ENCODE results near the gene PANK3. TPM values are rescaled to one million over a fixed set of nuclear protein-coding genes. Genes with fewer than 3 reads are reported as not detected.

PANK3 gene
- total and polyA plus RNA-seq, 9 of the 15 experiments (the other 6 are each of a cell fraction or from before 2014, with no cell fraction given) = 5.9 to 50.4 (median 29.7) TPM

GRCh38 chr5:168578538-168579487 lies at the start of gene PANK3 (continued):
- TF ChIP-seq EGR1 (conservative IDR thresholded peaks at IDR 0.05) = peak; percentile 90
- TF ChIP-seq ZNF184 (CRISPR knock-in tag; IDR thresholded peaks at IDR 0.05) = no peak
- 0 out of 4 replicates have a peak, but pooled peaks have one; percentile 23 to 34 for TF ChIP-seq FOXK2 (conservative IDR thresholded peaks at IDR 0.05 in 1 of 2, IDR thresholded peaks at IDR 0.05 in 1 of 2; ENCODE audit: low read depth in 2 of 2)
- TF ChIP-seq AFF4 (CRISPR knock-in tag; IDR thresholded peaks at IDR 0.05) = no peak
- TF ChIP-seq AFF1 (IDR thresholded peaks at IDR 0.05; ENCODE audit: low read depth in 1 of 2, partially characterized antibody in 2 of 2) = peak in 1 of 2 experiments; percentile 43
- no peak for TF ChIP-seq SRF (CRISPR knock-in tag; IDR thresholded peaks at IDR 0.05)
- TF ChIP-seq HMGXB4 (CRISPR knock-in tag; IDR thresholded peaks at IDR 0.05) = no peak
- TF ChIP-seq CEBPZ (IDR thresholded peaks at IDR 0.05; ENCODE audit: borderline replicate concordance, low read depth, low read length) = no peak
- 0 out of 2 replicates have a peak, but pooled peaks have one; percentile 52 for TF ChIP-seq ZNF780A (CRISPR knock-in tag; IDR thresholded peaks at IDR 0.05)
- TF ChIP-seq RAD51 (IDR thresholded peaks at IDR 0.05; ENCODE audit: borderline replicate concordance, low read depth) = peak; percentile 12; the same call in 1 of the 2 replicates
- TF ChIP-seq FOSL1 (tag; conservative IDR thresholded peaks at IDR 0.05) = no peak
- TF ChIP-seq KLF1 (tag; IDR thresholded peaks at IDR 0.05) = 0 out of 2 replicates have a peak, but pooled peaks have one; percentile 57

Measured in K562 (cell line).